Inflammatory macrophage treated with lipopolysaccharide for 1 hour (primary cell): ENCODE measurements around the gene PIK3CG.
A peak's percentile ranks its signal among the peaks of the same experiment; 100 is the strongest.
"Not testable (repeated sequence)": the region's sequence is repeated elsewhere in the genome, so short reads cannot be mapped to it uniquely, and the experiment has no call there.

Experiments
- DNase-seq, 2 donors: peaks; one replicate each; pipeline ENCODE4 v3.0.0-alpha.2; 2020 to 2022

The PIK3CG gene

GRCh38 chr7:106887421-106887820 lies 22.3 kb downstream of the PIK3CG start:
- peak in 1 of 2 donors; percentile 74 for DNase-seq

DNA sequence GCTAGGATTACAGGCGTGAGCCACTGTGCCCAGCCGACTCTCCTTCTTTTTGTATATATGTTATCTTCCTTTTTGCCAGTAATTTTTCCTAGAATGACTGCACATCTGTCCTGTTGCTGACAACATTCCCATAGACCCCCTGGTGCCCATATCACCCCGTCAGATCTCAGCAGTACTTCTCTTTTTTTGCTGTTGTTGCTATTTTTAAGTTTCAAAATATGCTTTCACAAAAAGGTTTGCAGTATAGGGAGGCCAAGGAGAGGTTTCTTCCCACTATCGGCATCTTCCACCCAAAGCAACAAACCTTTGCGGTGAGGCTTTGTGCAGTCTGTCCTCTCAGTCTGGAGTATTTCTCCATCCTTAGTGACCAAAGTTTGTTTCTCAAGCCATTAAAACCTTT lies 23.1 kb downstream of the PIK3CG start:
- DNase-seq, result no peak

- no peak for DNase-seq
These were observed 25.9 kb downstream of the PIK3CG start for GRCh38 chr7:106890952-106891351.

GRCh38 chr7:106891548-106892410 lies 26.7 kb downstream of the PIK3CG start:
- no peak for DNase-seq

DNA sequence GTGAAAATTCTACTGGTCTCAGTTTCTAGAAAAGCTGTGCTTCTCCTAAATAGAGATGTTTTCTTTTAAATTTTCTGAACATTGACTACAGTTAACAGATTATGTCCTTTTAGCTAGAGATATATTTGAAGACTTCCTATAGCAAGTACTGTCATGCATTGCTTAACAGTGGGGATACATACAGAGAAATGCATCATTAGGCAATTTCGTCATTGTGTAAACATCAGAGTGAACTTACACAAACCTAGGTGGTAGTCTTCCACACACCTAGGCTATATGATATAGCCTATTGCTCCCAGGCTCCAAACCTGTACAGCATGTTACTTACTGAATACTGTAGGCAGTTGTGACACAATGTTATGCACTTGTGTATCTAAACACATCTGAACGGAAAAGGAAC lies 28.5 kb downstream of the PIK3CG start:
- peak; percentile 47 to 55 for DNase-seq

DNA sequence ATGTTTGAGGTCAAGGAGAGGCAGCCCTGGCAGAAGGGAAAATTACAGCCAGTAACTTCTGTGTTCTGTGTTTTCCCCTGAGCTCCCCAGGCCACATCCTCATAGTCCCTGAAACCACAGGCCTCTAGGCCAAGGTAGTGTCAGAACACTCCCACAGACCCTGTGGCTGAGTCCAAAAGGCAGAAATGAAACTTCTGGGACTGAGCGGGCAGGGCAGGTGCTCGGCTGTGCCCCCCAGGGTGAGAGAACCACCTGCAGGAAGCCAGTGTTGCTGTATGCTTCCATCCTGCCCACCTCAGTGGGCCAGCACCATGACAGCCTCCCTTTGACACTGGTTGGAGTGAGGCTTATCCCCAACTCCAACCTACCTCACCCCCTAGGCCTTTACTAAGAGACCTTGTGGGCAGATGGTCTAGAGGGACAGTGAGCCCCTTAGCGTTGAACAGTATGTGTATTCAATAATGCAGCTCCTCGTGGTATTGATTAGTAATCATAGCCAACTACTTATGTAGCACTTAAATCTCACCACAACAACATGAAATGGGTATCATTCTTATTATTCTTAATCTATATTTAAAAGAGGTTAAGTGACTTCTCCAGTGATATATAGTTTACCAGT lies 30.3 kb downstream of the PIK3CG start:
- peak; percentile 54 to 75 for DNase-seq

DNA sequence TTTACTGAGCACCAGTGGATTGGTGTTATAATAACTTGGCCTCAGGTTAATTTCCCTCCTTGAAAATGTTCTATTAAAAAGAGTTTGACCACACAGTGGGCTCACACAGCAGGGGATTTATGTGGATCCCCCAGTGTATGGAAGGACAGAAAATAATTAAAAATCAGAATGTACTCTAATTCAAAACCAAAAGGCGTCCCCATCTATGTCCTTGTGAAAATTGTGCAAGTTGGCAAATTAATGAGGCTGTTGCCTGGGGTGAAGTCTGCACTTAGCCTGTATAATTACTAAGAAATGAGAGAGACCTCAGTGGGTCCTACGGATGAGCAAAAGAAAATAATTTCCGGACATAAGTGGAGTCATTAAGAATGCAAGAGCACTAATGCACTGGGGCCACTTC lies 31.1 kb downstream of the PIK3CG start:
- DNase-seq, result no peak

GRCh38 chr7:106897553-106897952 lies 32.5 kb downstream of the PIK3CG start:
- DNase-seq, result not testable (repeated sequence)

GRCh38 chr7:106898967-106899366 lies 33.9 kb downstream of the PIK3CG start:
- DNase-seq, result not testable (repeated sequence)

DNA sequence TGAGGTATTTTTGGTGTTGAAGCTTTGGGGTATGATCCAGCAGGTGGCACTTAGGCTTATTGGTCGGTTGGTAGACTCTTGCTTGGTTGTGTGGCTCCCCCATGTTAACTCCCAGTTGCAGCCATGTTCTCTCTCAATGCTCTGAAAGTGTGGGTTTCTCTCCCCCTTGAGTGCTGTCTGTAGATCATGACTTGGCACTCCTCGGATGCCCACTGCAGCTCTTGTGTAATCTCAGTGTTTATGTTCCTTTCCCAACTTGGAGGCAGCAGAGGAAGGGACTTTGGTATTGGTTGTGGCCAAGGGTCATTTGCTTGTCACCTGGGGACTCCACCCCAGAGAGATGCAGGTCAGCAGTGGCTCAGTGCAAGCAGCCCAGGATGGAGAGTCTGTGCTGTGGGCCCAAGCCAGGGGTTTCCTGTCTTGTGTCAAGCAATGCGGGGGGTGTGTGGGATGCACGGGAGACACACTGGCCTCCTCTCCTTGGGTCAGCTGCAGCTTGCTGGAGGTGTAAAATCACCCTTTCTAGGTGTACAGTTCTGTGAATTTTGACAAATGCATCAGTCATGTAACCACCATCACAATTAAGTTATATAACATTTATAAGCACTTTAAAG lies 36.9 kb downstream of the PIK3CG start:
- DNase-seq, result peak in 1 of 2 donors; percentile 35

GRCh38 chr7:106905734-106906133 lies 40.7 kb downstream of the PIK3CG start:
- no peak for DNase-seq

- DNase-seq, result no peak
These were observed 46.9 kb downstream of the PIK3CG start for GRCh38 chr7:106911959-106912358.

- DNase-seq, result peak in 1 of 2 donors; percentile 6
These were observed 49.0 kb downstream of the PIK3CG start for GRCh38 chr7:106914018-106914607.

DNA sequence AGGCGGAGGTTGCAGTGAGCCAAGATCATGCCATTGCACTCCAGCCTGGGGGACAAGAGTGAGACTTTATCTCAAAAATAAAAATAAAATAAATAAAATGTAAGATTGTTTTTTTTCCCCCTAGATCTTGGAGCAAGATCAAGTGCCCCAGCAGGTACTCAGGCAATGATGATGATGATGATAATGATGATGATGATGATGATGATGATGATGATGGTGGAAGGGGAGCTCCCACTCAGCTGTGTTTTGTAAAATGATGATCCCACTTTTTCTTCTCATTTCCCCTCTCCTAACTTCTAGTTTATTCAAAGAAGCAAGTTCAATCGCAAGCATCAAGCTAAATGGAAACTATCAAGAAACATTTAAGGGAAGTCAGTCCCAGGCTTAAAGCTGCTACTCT lies 50.3 kb downstream of the PIK3CG start:
- no peak for DNase-seq

DNA sequence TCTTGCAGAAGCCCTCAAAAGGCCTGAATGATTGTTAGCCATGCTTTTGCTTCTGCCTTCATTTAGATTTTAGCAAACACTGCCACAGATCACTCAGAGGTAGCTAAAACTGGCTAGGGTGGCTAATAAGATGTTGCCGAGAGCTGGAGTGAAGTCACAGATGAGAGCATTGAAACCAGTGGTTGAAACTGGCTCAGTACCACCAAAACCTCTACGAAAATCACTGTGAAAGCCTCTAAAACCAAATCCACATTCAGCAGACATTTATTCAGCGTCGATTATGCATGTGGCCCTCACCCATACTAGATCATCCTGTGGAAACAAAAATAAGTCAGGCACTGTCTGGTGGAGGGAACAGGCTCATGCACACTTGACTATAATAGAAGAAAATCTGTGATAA lies 50.8 kb downstream of the PIK3CG start:
- no peak for DNase-seq

DNA sequence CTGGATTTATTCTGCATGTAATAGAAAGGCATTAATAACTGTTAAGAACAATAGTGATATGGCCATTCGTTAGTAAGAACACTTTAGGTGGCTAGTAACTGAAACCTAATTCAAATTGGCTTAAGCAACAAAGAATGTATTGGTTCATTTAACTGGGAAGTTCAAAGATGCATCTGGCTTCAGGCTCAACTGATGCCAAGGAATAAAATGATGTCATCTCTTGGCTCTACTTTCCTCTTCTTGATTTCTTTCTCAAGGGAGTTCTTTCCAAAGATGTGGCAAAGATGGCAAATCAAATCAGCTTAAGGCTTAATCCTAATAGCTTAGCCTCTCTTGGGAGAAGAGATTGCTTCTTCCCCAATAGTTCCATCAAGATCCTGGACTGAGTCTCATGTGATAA lies 51.6 kb downstream of the PIK3CG start:
- no peak for DNase-seq

GRCh38 chr7:106918991-106919390 lies 53.9 kb downstream of the PIK3CG start:
- DNase-seq, result no peak

GRCh38 chr7:106924468-106924867 lies 59.4 kb downstream of the PIK3CG start:
- not testable (repeated sequence) for DNase-seq

DNA sequence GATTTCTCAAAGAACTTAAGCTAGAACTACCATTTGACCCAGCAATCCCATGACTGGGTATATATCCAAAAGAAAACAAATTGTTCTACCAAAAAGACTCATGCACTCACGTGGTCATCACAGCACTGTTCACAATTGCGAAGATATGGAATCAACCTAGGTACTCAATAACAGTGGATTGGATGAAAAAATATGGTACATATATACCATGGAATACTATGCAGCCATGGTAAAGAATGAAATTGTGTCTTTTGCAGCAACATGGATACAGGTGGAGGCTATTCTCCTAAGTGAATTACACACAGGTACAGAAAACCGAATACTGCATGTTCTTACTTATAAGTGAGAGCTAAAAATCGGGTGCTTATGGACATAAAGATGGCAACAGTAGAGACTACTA lies 61.8 kb downstream of the PIK3CG start:
- DNase-seq, result no peak

DNA sequence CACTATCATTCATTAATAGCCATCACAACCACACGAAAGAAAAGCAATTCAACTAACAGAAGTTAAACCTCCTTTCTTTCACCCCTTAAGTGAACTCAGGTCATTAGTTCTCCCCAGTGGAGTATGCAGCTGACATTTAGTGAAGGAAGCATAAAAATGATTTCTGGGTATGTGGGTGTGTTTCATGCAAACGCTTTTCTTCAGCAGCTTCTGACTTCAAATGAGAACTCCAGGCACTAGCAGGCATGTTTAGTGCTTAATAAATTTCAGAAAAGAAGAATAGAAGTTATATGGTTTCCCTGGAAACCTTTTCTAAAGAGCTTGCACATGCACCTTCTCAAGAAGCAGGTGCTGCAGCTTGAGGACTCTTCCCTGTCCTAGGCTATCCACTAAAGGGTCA lies 62.5 kb downstream of the PIK3CG start:
- no peak for DNase-seq

- not testable (repeated sequence) for DNase-seq
These were observed 64.5 kb downstream of the PIK3CG start for GRCh38 chr7:106929616-106930015.

GRCh38 chr7:106936236-106936635 lies 71.2 kb downstream of the PIK3CG start:
- no peak for DNase-seq

- not testable (repeated sequence) for DNase-seq
These were observed 73.0 kb downstream of the PIK3CG start for GRCh38 chr7:106938122-106938521.

DNA sequence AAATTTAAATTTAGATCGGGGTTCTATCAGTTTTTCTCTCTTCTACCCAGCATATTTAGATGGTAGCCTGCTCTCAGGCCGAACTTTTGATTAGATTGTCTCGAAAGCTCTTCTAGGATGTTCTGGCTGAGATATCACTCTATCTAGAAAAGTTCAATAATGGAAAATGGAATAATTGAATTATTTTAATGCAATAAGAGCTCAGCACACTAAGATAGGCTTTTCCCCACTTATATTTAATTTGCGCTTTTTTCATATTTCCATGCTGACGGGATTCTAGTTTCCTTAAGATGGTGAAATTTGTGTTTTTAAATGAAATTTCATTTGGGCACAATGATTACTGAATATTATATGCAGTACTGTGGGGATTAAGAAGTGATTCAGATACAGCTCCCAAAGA lies 73.7 kb downstream of the PIK3CG start:
- no peak for DNase-seq
